PC-9 (cell line): Measurements from ENCODE around the gene ULK1.

ENCODE experiments used
- CTCF ChIP-seq: fragments of 200-600 bp; sonication (generic); conservative IDR thresholded peaks from 2 replicates; pipeline ENCODE4 v1.6.1; 2017; ENCODE audit warnings: mixed run types, antibody characterized with exemption, mild to moderate bottlenecking, moderate library complexity
- EZH2 ChIP-seq: fragments of 200-600 bp; sonication (generic); IDR thresholded peaks from 2 replicates; pipeline ENCODE4 v1.8.0; 2017; ENCODE audit warnings: antibody characterized with exemption, low read depth

GRCh38 chr12:131863711-131864396 lies 30.6 kb upstream of the ULK1 start:
- TF ChIP-seq EZH2 (no peak), CTCF (no peak)
